GM23338 (cell line): ENCODE data around the gene INPP5A. TPM values are rescaled to one million over a fixed set of nuclear protein-coding genes. Genes with fewer than 3 reads are reported as not detected.

Source experiments
- ATAC-seq: fragments of 200-7000 bp; cut with Tn5 transposase; 3 replicates; pipeline ENCODE4 v1.9.1; 2020
- DNase-seq: peaks from one replicate; pipeline ENCODE4 v3.0.0-alpha.2; 2015; ENCODE audit warnings: low spot score
- H2AFZ ChIP-seq: fragments of 200-600 bp; sonication (generic); 2 replicates; pipeline ENCODE4 v1.8.0; 2016; ENCODE audit warnings: antibody characterized with exemption, mild to moderate bottlenecking, moderate library complexity
- H3F3A ChIP-seq: fragments of 200-600 bp; sonication (generic); replicated peaks from 2 replicates; pipeline ENCODE4 v1.8.0; 2017; ENCODE audit warnings: antibody characterized with exemption, mixed run types, low read depth
- H3K27ac ChIP-seq: fragments of 200-600 bp; sonication (generic); 2 replicates; pipeline ENCODE4 v1.6.1; 2016; ENCODE audit warnings: low read depth
- H3K27me3 ChIP-seq: fragments of 200-600 bp; sonication (generic); 2 replicates; pipeline ENCODE4 v1.8.0; 2016; ENCODE audit warnings: mild to moderate bottlenecking, mixed run types, moderate library complexity; ENCODE audit not compliant: insufficient read depth
- H3K36me3 ChIP-seq: fragments of 200-600 bp; sonication (generic); 2 replicates; pipeline ENCODE4 v1.8.0; 2016; ENCODE audit warnings: mild to moderate bottlenecking; ENCODE audit not compliant: insufficient read depth
- H3K4me1 ChIP-seq: fragments of 200-600 bp; sonication (generic); 2 replicates; pipeline ENCODE4 v1.8.0; 2016; ENCODE audit warnings: mild to moderate bottlenecking, moderate library complexity; ENCODE audit not compliant: insufficient read depth
- H3K4me2 ChIP-seq: fragments of 200-600 bp; sonication (generic); 2 replicates; pipeline ENCODE4 v1.7.1; 2017; ENCODE audit warnings: mixed run types
- H3K4me3 ChIP-seq: fragments of 200-600 bp; sonication (generic); 2 replicates; pipeline ENCODE4 v1.6.1; 2016; ENCODE audit warnings: mixed run types
- H3K79me2 ChIP-seq: fragments of 200-600 bp; sonication (generic); replicated peaks from 2 replicates; pipeline ENCODE4 v1.8.0; 2017; ENCODE audit warnings: mild to moderate bottlenecking; ENCODE audit not compliant: insufficient read depth
- H3K9me2 ChIP-seq: fragments of 200-600 bp; sonication (generic); 2 replicates; pipeline ENCODE4 v1.8.0; 2017; ENCODE audit not compliant: insufficient read depth
- H4K20me1 ChIP-seq: fragments of 200-600 bp; sonication (generic); replicated peaks from 2 replicates; pipeline ENCODE4 v1.8.0; 2017; ENCODE audit warnings: mild to moderate bottlenecking; ENCODE audit not compliant: insufficient read depth
- H3K27ac Mint-ChIP-seq: 2 replicates; pipeline ENCODE4 v1.8.0; 2020; ENCODE audit warnings: inconsistent platforms, mild to moderate bottlenecking, moderate library complexity, mixed read lengths
- H3K27me3 Mint-ChIP-seq: 3 replicates; pipeline ENCODE4 v1.8.0; 2022; ENCODE audit warnings: low read depth, mild to moderate bottlenecking, moderate library complexity, mixed read lengths, inconsistent platforms; ENCODE audit not compliant: insufficient read depth, poor library complexity
- H3K36me3 Mint-ChIP-seq: 3 replicates; pipeline ENCODE4 v1.8.0; 2021; ENCODE audit warnings: low read depth, mild to moderate bottlenecking, inconsistent platforms, moderate library complexity, mixed read lengths
- H3K4me1 Mint-ChIP-seq: 3 replicates; pipeline ENCODE4 v1.8.0; 2020; ENCODE audit warnings: mild to moderate bottlenecking, inconsistent platforms, mixed read lengths
- H3K4me3 Mint-ChIP-seq: 3 replicates; pipeline ENCODE4 v1.8.0; 2021; ENCODE audit warnings: moderate library complexity, mild to moderate bottlenecking, inconsistent platforms, mixed read lengths
- H3K9me3 Mint-ChIP-seq: 3 replicates; pipeline ENCODE4 v1.8.0; 2020; ENCODE audit warnings: moderate library complexity, mild to moderate bottlenecking, inconsistent platforms, mixed read lengths
- CREB1 ChIP-seq: fragments of 250-450 bp; sonication (Bioruptor Pico); IDR thresholded peaks from 2 replicates; pipeline ENCODE4 v1.5.0; 2020; ENCODE audit warnings: low read depth, mild to moderate bottlenecking, moderate library complexity
- ETS1 ChIP-seq: IDR thresholded peaks from 2 replicates; pipeline ENCODE4 v1.6.1; 2016; ENCODE audit warnings: antibody characterized with exemption
- EZH2phosphoT487 ChIP-seq: fragments of 200-600 bp; sonication (generic); IDR thresholded peaks from one replicate; pipeline ENCODE4 v1.8.1; 2018; ENCODE audit warnings: antibody characterized with exemption; ENCODE audit not compliant: unreplicated experiment
- JUNB ChIP-seq: IDR thresholded peaks from one replicate; pipeline ENCODE4 v1.6.1; 2016; ENCODE audit warnings: antibody characterized with exemption; ENCODE audit not compliant: unreplicated experiment
- NANOG ChIP-seq: IDR thresholded peaks from 2 replicates; pipeline ENCODE4 v1.6.1; 2016; ENCODE audit warnings: antibody characterized with exemption, borderline replicate concordance
- POLR2AphosphoS5 ChIP-seq: IDR thresholded peaks from 2 replicates; pipeline ENCODE4 v1.6.1; 2016; ENCODE audit warnings: antibody characterized with exemption, low read depth
- REST ChIP-seq: IDR thresholded peaks from one replicate; pipeline ENCODE4 v1.6.1; 2018; ENCODE audit warnings: antibody characterized with exemption; ENCODE audit not compliant: unreplicated experiment
- STAT1 ChIP-seq: IDR thresholded peaks from one replicate; pipeline ENCODE4 v1.6.1; 2016; ENCODE audit warnings: antibody characterized with exemption; ENCODE audit not compliant: unreplicated experiment
- ZNF114 ChIP-seq: fragments of 250-450 bp; sonication (Bioruptor Pico); IDR thresholded peaks from 2 replicates; pipeline ENCODE4 v1.5.0; 2020; ENCODE audit warnings: mild to moderate bottlenecking, moderate library complexity
- ZNF462 ChIP-seq: fragments of 250-450 bp; sonication (Bioruptor Pico); IDR thresholded peaks from 2 replicates; pipeline ENCODE4 v1.5.0; 2020; ENCODE audit warnings: mild to moderate bottlenecking, moderate library complexity
- polyA plus RNA-seq: library from polyadenylated mRNA; unstranded; fragments of >200 nt; fragmentation: Nextera tagmentation; extraction: Ambion mirVana; gene quantifications from 2 replicates; pipeline ENCODE4 v1.2.1, GENCODE V29; 2016
- total RNA-seq: library from RNA; depleted of rRNA; stranded (reverse); fragments of >200 nt; shearing (Covaris generic); gene quantifications from 2 replicates; pipeline ENCODE4 v1.2.3, GENCODE V29; 2014

INPP5A gene
- total and polyA plus RNA-seq, 2 experiments from 2014 or later = 5.9 to 40.6 TPM

GRCh38 chr10:132697578-132698200 is 160.1 kb downstream of the INPP5A start:
- no peak for TF ChIP-seq ETS1
- no peak for TF ChIP-seq ZNF462
- TF ChIP-seq ZNF114 (CRISPR knock-in tag) = no peak
- TF ChIP-seq NANOG = no peak
- no peak for TF ChIP-seq JUNB
- no peak for TF ChIP-seq STAT1
- TF ChIP-seq EZH2phosphoT487 = no peak
- TF ChIP-seq CREB1 (CRISPR knock-in tag) = no peak
- TF ChIP-seq POLR2AphosphoS5 = no peak
- TF ChIP-seq REST = no peak
- no peaks in the 10 kb centered on the region for H3K9me2 ChIP-seq
- no peak overlapping the region for H3K4me3 Mint-ChIP-seq
- peaks cover 6% of the 10 kb centered on the region; the same call in 2 of the 3 replicates for H3K4me1 Mint-ChIP-seq
- DNase-seq (no peak), ATAC-seq (no peak)
- no peak overlapping the region; the same call in 1 of the 2 replicates for H3K27ac ChIP-seq
- H3F3A ChIP-seq = no peaks in the 10 kb centered on the region
- H3K36me3 ChIP-seq = no peaks in the 10 kb centered on the region
- H3K4me3 ChIP-seq = no peak overlapping the region
- no peaks in the 10 kb centered on the region; the same call in 2 of the 3 replicates for H3K36me3 Mint-ChIP-seq
- peaks cover 10% of the 10 kb centered on the region for H3K9me3 Mint-ChIP-seq
- H3K27me3 Mint-ChIP-seq = no peaks in the 10 kb centered on the region
- no peaks in the 10 kb centered on the region for H3K27me3 ChIP-seq
- no peak overlapping the region for H2AFZ ChIP-seq
- H3K27ac Mint-ChIP-seq = no peak overlapping the region
- H4K20me1 ChIP-seq = no peaks in the 10 kb centered on the region
- no peaks in the 10 kb centered on the region for H3K79me2 ChIP-seq
- no peaks in the 10 kb centered on the region for H3K4me1 ChIP-seq
- H3K4me2 ChIP-seq = no peak overlapping the region
